H1 (cell line): ENCODE measurements around the gene SFT2D1. TPM values are rescaled to one million over a fixed set of nuclear protein-coding genes. Genes with fewer than 3 reads are reported as not detected.

Source experiments
- CTCF ChIA-PET: fragments of 300-600 bp; sonication (Branson Sonifier 250); formaldehyde crosslinking; loops from one replicate; lab custom pipeline; 2021; ENCODE audit not compliant: partially characterized antibody; lab: Charles Lee
- POLR2A ChIA-PET: fragments of 300-600 bp; sonication (Branson Sonifier 250); formaldehyde crosslinking; loops from one replicate; lab custom pipeline; 2021; ENCODE audit warnings: inconsistent platforms; ENCODE audit not compliant: partially characterized antibody; lab: Charles Lee
- DNase-seq, 2 experiments: peaks; one replicate each; pipeline versions ENCODE4 v3.0.0 to v3.0.0-alpha.2; 2010 to 2022; ENCODE audit warnings: low spot score in 2 of 2, low read depth in 1 of 2, mixed read lengths in 1 of 2
- FAIRE-seq: peaks from 2 replicates; lab custom pipeline; 2011; peaks lifted over from hg19 to GRCh38; lab: Jason Lieb, UNC
- H2AFZ ChIP-seq: 2 replicates; pipeline ENCODE4 v1.8.1; 2012; ENCODE audit warnings: low read length, inconsistent platforms
- H2AK5ac ChIP-seq: 2 replicates; pipeline ENCODE4 v1.6.1; 2013; ENCODE audit warnings: low read depth, low read length
- H2BK120ac ChIP-seq: replicated peaks from 2 replicates; pipeline ENCODE3; 2013; ENCODE audit warnings: low read depth, low read length, inconsistent platforms
- H2BK12ac ChIP-seq: 2 replicates; pipeline ENCODE4 v1.6.1; 2013; ENCODE audit warnings: low read depth, low read length
- H2BK15ac ChIP-seq: 2 replicates; pipeline ENCODE4 v1.6.1; 2013; ENCODE audit warnings: low read length
- H2BK20ac ChIP-seq: 2 replicates; pipeline ENCODE4 v1.6.1; 2013; ENCODE audit warnings: low read length
- H2BK5ac ChIP-seq: 2 replicates; pipeline ENCODE4 v1.6.1; 2013; ENCODE audit warnings: low read depth, low read length
- H3K14ac ChIP-seq: 2 replicates; pipeline ENCODE4 v1.6.1; 2013; ENCODE audit warnings: inconsistent platforms; ENCODE audit not compliant: insufficient read length
- H3K18ac ChIP-seq: 2 replicates; pipeline ENCODE4 v1.6.1; 2013; ENCODE audit warnings: low read length; ENCODE audit errors: extremely low read depth
- H3K23ac ChIP-seq: 2 replicates; pipeline ENCODE4 v1.6.1; 2013; ENCODE audit warnings: inconsistent platforms; ENCODE audit not compliant: insufficient read length
- H3K23me2 ChIP-seq: 2 replicates; pipeline ENCODE4 v1.6.1; 2013; ENCODE audit warnings: low read depth, low read length
- H3K27ac ChIP-seq: 2 replicates; pipeline ENCODE4 v1.6.1; 2011; ENCODE audit warnings: low read depth, low read length, inconsistent platforms
- H3K27me3 ChIP-seq, 4 experiments: replicated peaks in 1 of 4; 1 replicate in 1 of 4; 2 replicates in 3 of 4; pipeline versions ENCODE4 v1.6.1 to v1.8.1; 2011 to 2013; ENCODE audit warnings: low read length in 3 of 4, mild to moderate bottlenecking in 3 of 4, inconsistent platforms in 2 of 4, mixed read lengths in 2 of 4, moderate library complexity in 1 of 4; ENCODE audit not compliant: control insufficient read depth in 3 of 4, insufficient read depth in 3 of 4; ENCODE audit errors: extremely low read depth in 1 of 4
- H3K36me3 ChIP-seq, 4 experiments: 2 replicates each; pipeline versions ENCODE4 v1.6.1 to v1.8.1; 2011 to 2013; ENCODE audit warnings: mild to moderate bottlenecking in 4 of 4, low read length in 3 of 4, moderate library complexity in 2 of 4, control low read depth in 1 of 4, inconsistent platforms in 1 of 4; ENCODE audit not compliant: insufficient read depth in 4 of 4, control insufficient read depth in 2 of 4
- H3K4ac ChIP-seq: replicated peaks from 2 replicates; pipeline ENCODE3; 2013; ENCODE audit warnings: low read length, low read depth, mixed read lengths, inconsistent platforms; ENCODE audit not compliant: insufficient read length
- H3K4me1 ChIP-seq, 4 experiments: replicated peaks in 1 of 4; 1 replicate in 1 of 4; 2 replicates in 3 of 4; pipeline versions ENCODE4 v1.6.1 to v1.8.1; 2011 to 2013; ENCODE audit warnings: low read length in 3 of 4, inconsistent platforms in 2 of 4, mixed read lengths in 1 of 4; ENCODE audit not compliant: insufficient read depth in 4 of 4, control insufficient read depth in 3 of 4
- H3K4me2 ChIP-seq, 2 experiments: 2 replicates each; pipeline versions ENCODE4 v1.6.1 to v1.8.1; 2011 to 2013; ENCODE audit warnings: low read depth in 2 of 2, low read length in 2 of 2, control low read depth in 1 of 2, inconsistent platforms in 1 of 2, mild to moderate bottlenecking in 1 of 2; ENCODE audit not compliant: insufficient read depth in 1 of 2
- H3K4me3 ChIP-seq, 4 experiments: fragments of 200-600, 300-600 bp in 1 of 4; sonication (generic), shearing (Covaris generic), sonication (Bioruptor Twin) in 1 of 4; 2 replicates each; pipeline versions ENCODE4 v1.5.1 to v1.8.1; 2011 to 2016; ENCODE audit warnings: low read length in 4 of 4, low read depth in 3 of 4, control low read depth in 2 of 4, inconsistent platforms in 2 of 4, mild to moderate bottlenecking in 2 of 4, mixed read lengths in 1 of 4, moderate library complexity in 1 of 4; ENCODE audit not compliant: insufficient read depth in 2 of 4; ENCODE audit errors: extremely low read depth in 1 of 4
- H3K56ac ChIP-seq: replicated peaks from 2 replicates; pipeline ENCODE3; 2013; ENCODE audit warnings: low read depth, mild to moderate bottlenecking, mixed read lengths, low read length, inconsistent platforms; ENCODE audit not compliant: insufficient read length
- H3K79me1 ChIP-seq: 2 replicates; pipeline ENCODE4 v1.6.1; 2013; ENCODE audit warnings: low read depth, low read length, control low read depth
- H3K79me2 ChIP-seq, 2 experiments: 2 replicates each; pipeline versions ENCODE4 v1.6.1 to v1.8.1; 2012 to 2013; ENCODE audit warnings: low read length in 2 of 2, mild to moderate bottlenecking in 2 of 2, inconsistent platforms in 1 of 2; ENCODE audit not compliant: insufficient read depth in 2 of 2, control insufficient read depth in 1 of 2
- H3K9ac ChIP-seq, 4 experiments: replicated peaks in 1 of 4; 1 replicate in 1 of 4; 2 replicates in 3 of 4; pipeline versions ENCODE4 v1.6.1 to v1.8.1; 2011 to 2013; ENCODE audit warnings: low read depth in 3 of 4, low read length in 3 of 4, control low read depth in 2 of 4, mild to moderate bottlenecking in 2 of 4, moderate library complexity in 2 of 4, inconsistent platforms in 1 of 4; ENCODE audit errors: extremely low read depth in 1 of 4
- H3K9me3 ChIP-seq, 2 experiments: 2 replicates each; pipeline versions ENCODE4 v1.6.1 to v1.8.1; 2012 to 2013; ENCODE audit warnings: mild to moderate bottlenecking in 2 of 2, moderate library complexity in 2 of 2, control low read depth in 1 of 2, inconsistent platforms in 1 of 2, low read depth in 1 of 2, low read length in 1 of 2, mixed read lengths in 1 of 2; ENCODE audit not compliant: insufficient read depth in 2 of 2
- H4K20me1 ChIP-seq, 2 experiments: replicated peaks in 1 of 2; 2 replicates each; pipeline versions ENCODE3 to v1.8.1; 2011 to 2013; ENCODE audit warnings: inconsistent platforms in 2 of 2, low read length in 2 of 2, mild to moderate bottlenecking in 1 of 2; ENCODE audit not compliant: insufficient read depth in 2 of 2, control insufficient read depth in 1 of 2
- H4K5ac ChIP-seq: 2 replicates; pipeline ENCODE4 v1.6.1; 2013; ENCODE audit warnings: low read length, low read depth, mixed read lengths, inconsistent platforms; ENCODE audit not compliant: insufficient read length
- H4K8ac ChIP-seq: 2 replicates; pipeline ENCODE4 v1.8.0; 2013; ENCODE audit warnings: mild to moderate bottlenecking, moderate library complexity, low read length, inconsistent platforms; ENCODE audit not compliant: insufficient read depth; ENCODE audit errors: extremely low read depth
- H4K91ac ChIP-seq: replicated peaks from 2 replicates; pipeline ENCODE3; 2013; ENCODE audit warnings: low read length, mixed read lengths, inconsistent platforms; ENCODE audit not compliant: insufficient read length
- BRCA1 ChIP-seq: IDR thresholded peaks from 2 replicates; pipeline ENCODE4 v1.6.1; 2012; ENCODE audit warnings: low read depth, low read length, improper control_type of control experiment
- JUN ChIP-seq: IDR thresholded peaks from 2 replicates; pipeline ENCODE4 v1.6.1; 2011; ENCODE audit warnings: low read depth, mild to moderate bottlenecking, improper control_type of control experiment, low read length
- KDM5A ChIP-seq: fragments of 200-600 bp; IDR thresholded peaks from 2 replicates; pipeline ENCODE4 v1.7.1; 2012; ENCODE audit warnings: mild to moderate bottlenecking, low read length, inconsistent platforms, mixed read lengths
- SP4 ChIP-seq: IDR thresholded peaks from 2 replicates; pipeline ENCODE4 v1.6.1; 2012; ENCODE audit warnings: low read length, inconsistent platforms
- WGBS, 2 experiments: shearing (Covaris generic) in 1 of 2; methylation state at CpG; one replicate each; pipeline versions ENCODE4 v1.1.6 to v1.1.7; 2013 to 2015; ENCODE audit warnings: low lambda C conversion rate in 2 of 2, mixed read lengths in 2 of 2, inconsistent platforms in 1 of 2, low coverage in 1 of 2, missing lambda C conversion rate in 1 of 2; ENCODE audit not compliant: insufficient replicate concordance in 2 of 2, insufficient coverage in 1 of 2, insufficient read length in 1 of 2; ENCODE audit errors: extremely low coverage in 1 of 2, missing lambda C conversion rate in 1 of 2; 5-methylcytosine and 5-hydroxymethylcytosine counted together
- polyA plus RNA-seq, 7 experiments: library from polyadenylated mRNA; depleted of rRNA in 3 of 7; stranded (reverse) in 5 of 7; unstranded in 2 of 7; fragments of >200 nt in 5 of 7; fragments of 200-250 nt in 2 of 7; gene quantifications; 1 replicate in 5 of 7; 2 replicates in 1 of 7; 4 replicates in 1 of 7; pipeline versions ENCODE4 v1.2.1 to v1.2.3, GENCODE V29; 2011 to 2013; ENCODE audit warnings: missing spikeins in 2 of 7, mixed read lengths in 2 of 7
- total RNA-seq: library from RNA; stranded (reverse); fragmentation: NEBNext Ultra II Directional; extraction: Animal tissue kit (Norgen Biotek cat#: 25700); gene quantifications from 2 replicates; pipeline ENCODE4 v1.2.1, GENCODE V29; 2021

The SFT2D1 gene
- total and polyA plus RNA-seq, 2 of the 8 experiments (the other 6 are each of a cell fraction or from before 2014, with no cell fraction given), result 52.3 to 76.1 TPM

DNA sequence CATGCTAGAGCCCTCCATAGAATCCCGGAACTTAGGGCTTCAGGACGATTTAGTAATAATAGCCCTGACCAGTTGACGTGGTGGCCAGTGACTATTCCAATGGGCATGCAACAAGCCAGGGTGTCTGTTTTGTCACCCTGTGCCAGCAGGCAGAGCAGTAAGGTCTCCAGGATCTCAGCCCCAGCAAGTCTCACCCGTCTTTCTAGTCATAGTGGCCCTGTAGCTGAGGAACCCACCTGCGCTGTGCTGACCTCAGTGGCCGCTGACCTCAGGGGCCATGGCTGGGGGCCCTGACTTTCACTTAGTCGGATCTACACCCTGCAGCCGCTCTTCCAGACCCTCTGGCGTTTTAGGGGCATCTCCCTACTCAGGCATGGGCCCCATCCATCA, 71.0 kb downstream of the SFT2D1 start:
- Histone ChIP-seq H2BK15ac (no peak overlapping the region), H3K36me3 (no peaks in the 10 kb centered on the region), H3K4ac (no peak overlapping the region), H4K5ac (no peak overlapping the region), H3K4me3 (no peak overlapping the region), H3K4me1 (peaks cover 0 to 6% (median 1%) of the 10 kb centered on the region in 4 experiments; a peak in 4 of 7 replicates), H3K79me1 (no peaks in the 10 kb centered on the region), H2AK5ac (no peak overlapping the region), H2BK120ac (no peak overlapping the region), H3K23me2 (no peaks in the 10 kb centered on the region), H3K14ac (no peak overlapping the region), H3K9ac (no peak overlapping the region), H2BK5ac (no peak overlapping the region), H3K79me2 (no peaks in the 10 kb centered on the region), H4K8ac (no peak overlapping the region), H3K4me2 (no peak overlapping the region), H2AFZ (no peak overlapping the region), H3K27ac (no peak overlapping the region), H3K9me3 (no peaks in the 10 kb centered on the region), H3K23ac (no peak overlapping the region), H2BK12ac (no peak overlapping the region), H3K56ac (no peak overlapping the region), H4K20me1 (no peaks in the 10 kb centered on the region), H4K91ac (no peak overlapping the region), H3K27me3 (peaks cover 0 to 19% (median 18%) of the 10 kb centered on the region in 4 experiments; a peak in 6 of 7 replicates), H3K18ac (no peak overlapping the region), H2BK20ac (no peak overlapping the region)
- DNase-seq (no peak), FAIRE-seq (no peak)
- WGBS, 2 experiments, result 90% methylated on average over 9 of the region's 9 CpGs; no CpG with 5 or more reads in 1 of the 2 experiments
- ChIA-PET CTCF (interaction anchor here (0.5 to 3.2 kb wide), 6 partner anchors 10 to 129 kb away, joined by 3 to 19 read pairs (median 4); no protein-coding TSS in a partner anchor), POLR2A (interaction anchor here (0.8 kb wide), 1 partner anchor 12 kb away, joined by 3 read pairs; no protein-coding TSS in a partner anchor)
- TF ChIP-seq KDM5A (no peak), SP4 (no peak), JUN (no peak), BRCA1 (no peak)
